HepG2 (cell line): ENCODE measurements around the gene FAAP100.

Source experiments
- BCL3 ChIP-seq: sonication (generic); formaldehyde crosslinking; IDR thresholded peaks from 2 replicates; pipeline ENCODE4 v1.5.1; 2020; ENCODE audit warnings: mild to moderate bottlenecking, missing genetic modification reagents, moderate library complexity
- BHLHE40 ChIP-seq: IDR thresholded peaks from 2 replicates; pipeline ENCODE4 v1.6.1; 2011; ENCODE audit warnings: low read length, improper control_type of control experiment
- CTCF ChIP-seq: sonication (generic); formaldehyde crosslinking; IDR thresholded peaks from 2 replicates; pipeline ENCODE4 v1.5.0; 2020; ENCODE audit warnings: mild to moderate bottlenecking, missing genetic modification reagents, moderate library complexity
- ELK4 ChIP-seq: sonication (generic); formaldehyde crosslinking; IDR thresholded peaks from 2 replicates; pipeline ENCODE4 v1.9.0; 2021; ENCODE audit warnings: missing genetic modification reagents, borderline replicate concordance
- ESRRA ChIP-seq: sonication (generic); formaldehyde crosslinking; IDR thresholded peaks from 2 replicates; pipeline ENCODE4 v1.5.1; 2020; ENCODE audit warnings: mild to moderate bottlenecking, low read depth, missing genetic modification reagents
- EZH2 ChIP-seq: conservative IDR thresholded peaks from 2 replicates; pipeline ENCODE4 v1.6.1; 2012; ENCODE audit warnings: mild to moderate bottlenecking, low read depth, low read length, moderate library complexity
- GABPA ChIP-seq, 2 experiments: IDR thresholded peaks; 2 replicates each; pipeline ENCODE4 v1.6.1; 2011 to 2016; ENCODE audit warnings: low read depth in 2 of 2, low read length in 1 of 2, missing biosample characterization in 1 of 2, missing genetic modification characterization in 1 of 2
- GTF3A ChIP-seq: sonication (generic); formaldehyde crosslinking; conservative IDR thresholded peaks from 2 replicates; pipeline ENCODE4 v1.4.0; 2020; ENCODE audit warnings: mild to moderate bottlenecking, missing genetic modification reagents
- POLR2A ChIP-seq, 2 experiments: IDR thresholded peaks; 2 replicates each; pipeline ENCODE4 v1.6.1; 2011; ENCODE audit warnings: low read depth in 2 of 2, low read length in 2 of 2, mild to moderate bottlenecking in 1 of 2, moderate library complexity in 1 of 2; ENCODE audit not compliant: insufficient read depth in 1 of 2
- POLR2AphosphoS5 ChIP-seq: IDR thresholded peaks from 2 replicates; pipeline ENCODE4 v1.6.1; 2012; ENCODE audit warnings: low read depth, low read length
- SIN3A ChIP-seq: IDR thresholded peaks from 2 replicates; pipeline ENCODE4 v1.6.1; 2011; ENCODE audit warnings: low read depth, mild to moderate bottlenecking, control low read depth, low read length, borderline replicate concordance

- no peak for TF ChIP-seq CTCF (CRISPR knock-in tag)
- TF ChIP-seq ESRRA (CRISPR knock-in tag) = no peak
- TF ChIP-seq SIN3A = no peak
- TF ChIP-seq GABPA (IDR thresholded peaks at IDR 0.05; ENCODE audit: low read depth, low read length) = no peak
- TF ChIP-seq GABPA (CRISPR knock-in tag; IDR thresholded peaks at IDR 0.05; ENCODE audit: low read depth) = no peak
- no peak for TF ChIP-seq BCL3
- TF ChIP-seq POLR2AphosphoS5 = no peak
- no peak for TF ChIP-seq BHLHE40
- no peak for TF ChIP-seq EZH2
- no peak for TF ChIP-seq GTF3A (CRISPR knock-in tag)
- no peak for TF ChIP-seq POLR2A (IDR thresholded peaks at IDR 0.05; ENCODE audit: insufficient read depth in 1 of 2, low read depth in 2 of 2, low read length in 2 of 2)
- no peak for TF ChIP-seq ELK4 (CRISPR knock-in tag)
Observed at GRCh38 chr17:81492706-81493105, 59.4 kb downstream of the FAAP100 start.
